ENCODE results near the gene ATXN7. TPM values are rescaled to one million over a fixed set of nuclear protein-coding genes. Genes with fewer than 3 reads are reported as not detected.

The ATXN7 gene
- total and polyA plus RNA-seq, 8 donors = 7.3 to 40.4 (median 25.2) TPM

GRCh38 chr3:63891518-63891917 is 27.9 kb downstream of the ATXN7 start:
- no peak overlapping the region for H3K27ac ChIP-seq
- H3K36me3 ChIP-seq = no peaks in the 10 kb centered on the region
- H3K27me3 ChIP-seq = no peaks in the 10 kb centered on the region
- ATAC-seq = no peak
- no peak overlapping the region for H3K4me3 ChIP-seq
- TF ChIP-seq CTCF (IDR thresholded peaks at IDR 0.05) = no peak
- peaks cover 4 to 8% (median 7%) of the 10 kb centered on the region in 3 donors for H3K4me1 ChIP-seq
- no peak for FAIRE-seq
- H3K9me3 ChIP-seq = no peaks in the 10 kb centered on the region
- intact Hi-C loops (cut with DNase I) = no loop called here
- DNase-seq = no peak
- WGBS, 2 donors = 83 to 89% methylated on average over 5 of the region's 5 CpGs

DNA sequence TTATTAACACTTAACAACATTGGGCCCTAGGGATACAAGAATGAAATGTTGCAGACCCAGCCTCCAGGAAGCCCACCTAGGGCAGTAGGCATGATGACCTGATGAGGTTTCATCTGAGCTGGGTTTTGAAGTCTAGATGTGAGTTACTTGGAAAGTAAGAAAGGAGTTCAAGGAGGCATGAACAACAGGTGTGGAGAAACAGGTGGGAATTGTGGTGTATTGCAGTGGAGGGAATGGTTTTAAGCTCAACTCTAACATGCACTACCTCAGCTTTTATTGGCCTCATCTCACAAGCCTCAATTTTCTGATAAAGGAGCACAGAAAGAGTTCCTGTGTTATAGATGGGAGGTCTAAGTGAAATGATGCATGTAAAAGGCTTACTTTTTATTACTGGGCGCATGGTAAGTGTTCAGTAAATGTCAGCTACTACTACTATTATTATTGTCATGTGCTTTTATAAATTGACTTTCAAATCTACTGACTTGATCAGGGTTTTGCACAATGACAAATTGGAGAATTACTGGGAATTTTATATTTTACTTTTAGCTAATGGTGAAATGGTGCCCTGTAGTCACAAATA is 29.2 kb downstream of the ATXN7 start:
- no peak for ATAC-seq
- Histone ChIP-seq H3K36me3 (no peaks in the 10 kb centered on the region), H3K27ac (no peak overlapping the region), H3K27me3 (no peaks in the 10 kb centered on the region), H3K4me3 (no peak overlapping the region), H3K4me1 (peaks cover 4 to 7% (median 6%) of the 10 kb centered on the region in 3 donors), H3K9me3 (no peaks in the 10 kb centered on the region)
- no peak for FAIRE-seq
- 91 to 100% methylated on average over 1 of the region's 1 CpG for WGBS, 2 donors
- intact Hi-C loops (cut with DNase I) = no loop called here
- DNase-seq = no peak
- TF ChIP-seq CTCF (IDR thresholded peaks at IDR 0.05) = no peak

GRCh38 chr3:63895422-63896189 is 31.9 kb downstream of the ATXN7 start:
- TF ChIP-seq CTCF (IDR thresholded peaks at IDR 0.05) = no peak
- Histone ChIP-seq H3K36me3 (no peaks in the 10 kb centered on the region), H3K27me3 (no peaks in the 10 kb centered on the region), H3K4me1 (peaks cover 4 to 7% (median 6%) of the 10 kb centered on the region in 3 donors), H3K4me3 (no peak overlapping the region), H3K9me3 (no peaks in the 10 kb centered on the region), H3K27ac (no peak overlapping the region)
- ATAC-seq (no peak), DNase-seq (no peak), FAIRE-seq (no peak)
- intact Hi-C loops (cut with DNase I) = no loop called here
- 81 to 85% methylated on average over 5 of the region's 5 CpGs for WGBS, 2 donors

GRCh38 chr3:63896332-63897030 is 32.8 kb downstream of the ATXN7 start:
- no peaks in the 10 kb centered on the region for H3K27me3 ChIP-seq
- H3K9me3 ChIP-seq = no peaks in the 10 kb centered on the region
- peaks cover 4 to 7% (median 6%) of the 10 kb centered on the region in 3 donors for H3K4me1 ChIP-seq
- FAIRE-seq = peak; percentile 26
- H3K27ac ChIP-seq = no peak overlapping the region
- intact Hi-C loops (cut with DNase I) = no loop called here
- DNase-seq = no peak
- H3K36me3 ChIP-seq = no peaks in the 10 kb centered on the region
- ATAC-seq = no peak
- no peak for TF ChIP-seq CTCF (IDR thresholded peaks at IDR 0.05)
- 61 to 64% methylated on average over 1 of the region's 1 CpG for WGBS, 2 donors
- H3K4me3 ChIP-seq = no peak overlapping the region
